A673 (cell line): ENCODE data around the gene ANAPC1. TPM values are rescaled to one million over a fixed set of nuclear protein-coding genes. Genes with fewer than 3 reads are reported as not detected.

Experiments
- microRNA-seq: library from miRNA; unstranded; fragments of <30 nt; microRNA quantifications from one replicate; pipeline ENCODE4 v1.2.0, GENCODE V29; 2021
- total RNA-seq: library from RNA; stranded (reverse); gene quantifications from 2 replicates; pipeline ENCODE4 v1.2.3, GENCODE V29; 2021

ANAPC1 gene
- total RNA-seq, 1 experiment from 2014 or later = 107 TPM

Small RNA genes within 50 kb of the gene (microRNA-seq; reads per million reads assigned to microRNA genes)
- not detected for gene MIR4771-2

Other genes starting within 250 kb of the ANAPC1 start
- gene MERTK, start 14.4 kb upstream of the ANAPC1 start, total RNA-seq = 18.4 and 20.1 TPM in 2 replicates
- 16.9 and 21.8 TPM in 2 replicates for gene TMEM87B, start 171.1 kb upstream of the ANAPC1 start, total RNA-seq